Sigmoid colon (tissue), 4 donors: ENCODE measurements around the gene REPS2.

ENCODE experiments used
- CTCF ChIP-seq, 4 experiments: fragments of 450-650 bp in 3 of 4; fragments of 200-600 bp in 1 of 4; IDR thresholded peaks; one replicate each; pipeline ENCODE4 v1.5.1; 2016 to 2019; ENCODE audit warnings: antibody characterized with exemption in 4 of 4, mild to moderate bottlenecking in 3 of 4, moderate library complexity in 2 of 4
- EP300 ChIP-seq, 4 donors: sonication (generic); formaldehyde crosslinking; IDR thresholded peaks; one replicate each; pipeline ENCODE4 v1.6.1; 2017; ENCODE audit warnings: antibody characterized with exemption in 4 of 4
- POLR2A ChIP-seq, 2 donors: fragments of 450-650 bp; IDR thresholded peaks; one replicate each; pipeline ENCODE4 v1.6.1; 2016; ENCODE audit warnings: antibody characterized with exemption in 2 of 2, mild to moderate bottlenecking in 2 of 2, moderate library complexity in 2 of 2
- POLR2AphosphoS5 ChIP-seq, 4 donors: sonication (generic); formaldehyde crosslinking; IDR thresholded peaks; one replicate each; pipeline ENCODE4 v1.6.1; 2017; ENCODE audit warnings: antibody characterized with exemption in 4 of 4

- TF ChIP-seq POLR2A (IDR thresholded peaks at IDR 0.05) (no peak), CTCF (IDR thresholded peaks at IDR 0.05) (no peak), EP300 (IDR thresholded peaks at IDR 0.05) (no peak), POLR2AphosphoS5 (IDR thresholded peaks at IDR 0.05) (no peak)
Measured at GRCh38 chrX:17072721-17073230, 126.3 kb downstream of the REPS2 start.
